Thyroid gland (tissue), 4 donors: ENCODE results near the gene NFKBIA.

Experiments
- POLR2A ChIP-seq, 2 donors: fragments of 450-650 bp; IDR thresholded peaks; one replicate each; pipeline ENCODE4 v1.6.1; 2017; ENCODE audit warnings: antibody characterized with exemption in 2 of 2, mild to moderate bottlenecking in 2 of 2, moderate library complexity in 1 of 2
- TF ChIP-seq, protein P1 (sequence below), 6 experiments: fragments of 200-600 bp in 3 of 6; fragments of 450-650 bp in 3 of 6; sonication (generic) in 3 of 6; IDR thresholded peaks; one replicate each; pipeline ENCODE4 v1.5.1; 2016 to 2019; ENCODE audit warnings: antibody characterized with exemption in 6 of 6, mild to moderate bottlenecking in 2 of 6, inconsistent platforms in 1 of 6, moderate library complexity in 1 of 6

DNA sequence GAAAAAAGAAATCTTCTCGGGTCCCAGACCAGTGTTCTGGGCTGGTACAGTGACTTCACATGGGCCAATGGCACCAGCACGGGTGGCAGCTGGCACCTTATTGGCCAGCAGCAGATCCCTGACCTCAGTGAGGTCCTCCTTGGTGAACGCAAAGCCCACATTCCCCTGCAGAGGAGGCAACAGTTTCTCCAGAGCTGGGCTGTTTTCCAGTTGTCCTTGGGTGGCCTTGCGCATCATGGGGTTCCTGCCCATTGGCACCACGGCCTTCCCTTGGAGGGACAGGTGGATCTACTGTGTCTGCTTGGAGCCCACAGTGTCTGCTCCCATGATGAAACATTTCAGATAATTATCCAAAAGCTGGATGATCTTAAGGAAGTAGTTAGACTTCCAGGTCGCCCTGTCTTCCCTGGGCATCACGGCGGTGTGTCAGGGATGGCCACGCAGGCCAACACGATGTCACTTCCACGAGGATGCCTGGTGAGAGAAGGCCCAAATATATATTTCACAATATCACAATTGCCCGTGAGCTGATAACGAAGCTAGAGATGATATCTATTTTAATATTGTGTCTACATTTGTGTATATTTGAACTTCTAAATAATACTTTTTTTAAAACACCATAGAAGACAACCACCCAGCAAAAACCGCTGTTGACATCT, 15.8 kb downstream of the NFKBIA start:
- TF ChIP-seq, protein P1, sequence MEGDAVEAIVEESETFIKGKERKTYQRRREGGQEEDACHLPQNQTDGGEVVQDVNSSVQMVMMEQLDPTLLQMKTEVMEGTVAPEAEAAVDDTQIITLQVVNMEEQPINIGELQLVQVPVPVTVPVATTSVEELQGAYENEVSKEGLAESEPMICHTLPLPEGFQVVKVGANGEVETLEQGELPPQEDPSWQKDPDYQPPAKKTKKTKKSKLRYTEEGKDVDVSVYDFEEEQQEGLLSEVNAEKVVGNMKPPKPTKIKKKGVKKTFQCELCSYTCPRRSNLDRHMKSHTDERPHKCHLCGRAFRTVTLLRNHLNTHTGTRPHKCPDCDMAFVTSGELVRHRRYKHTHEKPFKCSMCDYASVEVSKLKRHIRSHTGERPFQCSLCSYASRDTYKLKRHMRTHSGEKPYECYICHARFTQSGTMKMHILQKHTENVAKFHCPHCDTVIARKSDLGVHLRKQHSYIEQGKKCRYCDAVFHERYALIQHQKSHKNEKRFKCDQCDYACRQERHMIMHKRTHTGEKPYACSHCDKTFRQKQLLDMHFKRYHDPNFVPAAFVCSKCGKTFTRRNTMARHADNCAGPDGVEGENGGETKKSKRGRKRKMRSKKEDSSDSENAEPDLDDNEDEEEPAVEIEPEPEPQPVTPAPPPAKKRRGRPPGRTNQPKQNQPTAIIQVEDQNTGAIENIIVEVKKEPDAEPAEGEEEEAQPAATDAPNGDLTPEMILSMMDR (IDR thresholded peaks at IDR 0.05) = no peak
- no peak for TF ChIP-seq POLR2A (IDR thresholded peaks at IDR 0.05)
